ENCODE measurements around the gene OLA1. TPM values are rescaled to one million over a fixed set of nuclear protein-coding genes. Genes with fewer than 3 reads are reported as not detected.
A peak's percentile ranks its signal among the peaks of the same experiment; 100 is the strongest.

The OLA1 gene
- 154 and 182 TPM in 2 replicates for total RNA-seq (2014; rRNA removed)
- Bru-seq, nascent RNA = percentile 91 among the genes with signal in this experiment
- BruChase-seq, experiment 1, labeled RNA remaining after a 6-hour chase = percentile 76 among the genes with signal in this experiment
- BruChase-seq, experiment 2, labeled RNA remaining after a 2-hour chase = percentile 86 among the genes with signal in this experiment
- long read RNA-seq, full-length matches to known transcripts = 189 of 217 reads
- long read RNA-seq, partial matches to known transcripts = 18 of 217 reads
- long read RNA-seq, other reads (novel, unspliced or antisense) = 10 of 217 reads

GRCh38 chr2:174248187-174248997 is at the start of gene OLA1:
Gene OLA1, minus strand, starts transcription at chr2:174248532. Its CDS starts 1,717 bp downstream, at chr2:174246815.
- ChIA-PET POLR2A (ENCODE audit: unreplicated experiment) (interaction anchor here (0.5 to 0.7 kb wide), 7 partner anchors 30 to 1495 kb away, joined by 3 to 5 read pairs (median 3); no protein-coding TSS in a partner anchor), CTCF (interaction anchor here (1.4 kb wide), 1 partner anchor 93 kb away, joined by 6 read pairs; no protein-coding TSS in a partner anchor)
- peaks cover 15% of the 10 kb centered on the region for H3K36me3 ChIP-seq (ENCODE audit: low read depth, low read length)
- H4K20me1 ChIP-seq (ENCODE audit: low read length) = 0 out of 2 replicates have a peak, but pooled peaks cover 5% of the 10 kb centered on the region
- peak within 1 kb of the TSS; percentile 95 for H3K9ac ChIP-seq (ENCODE audit: low read length)
- no TSS peak for BruUV-seq (replicated peaks)
- DNase-seq = peak; percentile 96
- TF ChIP-seq CTCF (conservative IDR thresholded peaks at IDR 0.05; ENCODE audit: low read depth, low read length) = no peak
- TF ChIP-seq EZH2 (IDR thresholded peaks at IDR 0.05; ENCODE audit: low read length, unreplicated experiment) = no peak
- no peak for TF ChIP-seq EZH2phosphoT487 (IDR thresholded peaks at IDR 0.05; ENCODE audit: borderline replicate concordance, low read length)
- no peaks in the 10 kb centered on the region for H3K9me2 ChIP-seq (replicated peaks; ENCODE audit: low read length)
- H3K79me2 ChIP-seq (ENCODE audit: low read length) = peaks cover 49% of the 10 kb centered on the region
- ATAC-seq = peak; percentile 95
- H3K4me3 ChIP-seq (ENCODE audit: low read length) = peak within 1 kb of the TSS; percentile 90
- no peaks in the 10 kb centered on the region for H3K27me3 ChIP-seq (ENCODE audit: low read length)
- H3K9me3 ChIP-seq (ENCODE audit: low read length) = no peaks in the 10 kb centered on the region
- peaks cover 17% of the 10 kb centered on the region for H3K4me1 ChIP-seq (ENCODE audit: insufficient read depth, low read length)
- peak within 1 kb of the TSS; percentile 42 for H3K27ac ChIP-seq (ENCODE audit: low read length)
- no peaks in the 10 kb centered on the region for H3F3A ChIP-seq (ENCODE audit: low read length, unreplicated experiment)
- peak within 1 kb of the TSS; percentile 85 for H2AFZ ChIP-seq (ENCODE audit: low read length)
- H3K4me2 ChIP-seq (ENCODE audit: low read length) = peak within 1 kb of the TSS; percentile 96
- intact Hi-C loops (cut with micrococcal nuclease) = loop anchor here (2.0 to 5.0 kb wide), 3 partner anchors 16 to 276 kb away; no protein-coding TSS in a partner anchor

- no peak overlapping the region for H3K4me3 ChIP-seq (ENCODE audit: low read length)
- no peak overlapping the region for H3K9ac ChIP-seq (ENCODE audit: low read length)
- BruUV-seq (replicated peaks) = no TSS peak
- DNase-seq (no peak), ATAC-seq (no peak)
- H2AFZ ChIP-seq (ENCODE audit: low read length) = no peak overlapping the region
- TF ChIP-seq EZH2 (IDR thresholded peaks at IDR 0.05; ENCODE audit: low read length, unreplicated experiment) = no peak
- TF ChIP-seq CTCF (conservative IDR thresholded peaks at IDR 0.05; ENCODE audit: low read depth, low read length) = no peak
- TF ChIP-seq EZH2phosphoT487 (IDR thresholded peaks at IDR 0.05; ENCODE audit: borderline replicate concordance, low read length) = no peak
- H3K27me3 ChIP-seq (ENCODE audit: low read length) = no peaks in the 10 kb centered on the region
- no peaks in the 10 kb centered on the region for H3K9me2 ChIP-seq (replicated peaks; ENCODE audit: low read length)
- no peaks in the 10 kb centered on the region for H3K79me2 ChIP-seq (ENCODE audit: low read length)
- no peak overlapping the region for H3K4me2 ChIP-seq (ENCODE audit: low read length)
- no peaks in the 10 kb centered on the region for H3K9me3 ChIP-seq (ENCODE audit: low read length)
- H3K4me1 ChIP-seq (ENCODE audit: insufficient read depth, low read length) = no peaks in the 10 kb centered on the region
- no peak overlapping the region for H3K27ac ChIP-seq (ENCODE audit: low read length)
- no peaks in the 10 kb centered on the region for H3K36me3 ChIP-seq (ENCODE audit: low read depth, low read length)
- POLR2A ChIA-PET (ENCODE audit: unreplicated experiment) = no interaction called here
- intact Hi-C loops (cut with micrococcal nuclease) = no loop called here
- no peaks in the 10 kb centered on the region for H4K20me1 ChIP-seq (ENCODE audit: low read length)
- CTCF ChIA-PET = no interaction called here
- H3F3A ChIP-seq (ENCODE audit: low read length, unreplicated experiment) = no peaks in the 10 kb centered on the region
Observed at GRCh38 chr2:174292908-174293307, 44.6 kb upstream of the OLA1 start.

All from PC-3 (cell line).